KBM-7 (cell line): ENCODE measurements around the gene ROCK2.

ENCODE experiments used
- DNase-seq: peaks from one replicate; pipeline ENCODE4 v3.0.0-alpha.2; 2015
- in situ Hi-C: fragments of 300-500 bp; cut with MboI; formaldehyde crosslinking; loops from 2 replicates; pipeline ENCODE4 v1.14.3; 2020; ENCODE audit warnings: low sequenced_read_pairs, low pct_unique_long_range_greater_than_20kb, mixed read lengths

ROCK2 gene

GRCh38 chr2:11344342-11344955, at the start of gene ROCK2:
TSS of gene ROCK2 (minus strand) at chr2:11344636. CDS start at chr2:11344136, 500 bp downstream.
- DNase-seq = peak; percentile 77
- in situ Hi-C loops = no loop called here

- no peak for DNase-seq
- in situ Hi-C loops = no loop called here
Observed at GRCh38 chr2:11393711-11394236, 49.3 kb upstream of the ROCK2 start.

- no peak for DNase-seq
- in situ Hi-C loops = no loop called here
Observed at GRCh38 chr2:11391942-11392266, 47.5 kb upstream of the ROCK2 start.

- in situ Hi-C loops = no loop called here
- no peak for DNase-seq
Observed at GRCh38 chr2:11390399-11390658, 45.9 kb upstream of the ROCK2 start.

- in situ Hi-C loops = no loop called here
- DNase-seq = no peak
Observed at GRCh38 chr2:11389551-11390398, 45.3 kb upstream of the ROCK2 start.

- DNase-seq = no peak
- in situ Hi-C loops = no loop called here
Observed at GRCh38 chr2:11389052-11389420, 44.6 kb upstream of the ROCK2 start.

- in situ Hi-C loops = no loop called here
- DNase-seq = no peak
Observed at GRCh38 chr2:11388262-11389051, 44.0 kb upstream of the ROCK2 start.

- no peak for DNase-seq
- in situ Hi-C loops = no loop called here
Observed at GRCh38 chr2:11387843-11388242, 43.4 kb upstream of the ROCK2 start.

GRCh38 chr2:11387100-11387390, 42.6 kb upstream of the ROCK2 start:
- in situ Hi-C loops = no loop called here
- peak; percentile 42 for DNase-seq

GRCh38 chr2:11385847-11386246, 41.4 kb upstream of the ROCK2 start:
- in situ Hi-C loops = no loop called here
- DNase-seq = no peak

GRCh38 chr2:11385216-11385615, 40.8 kb upstream of the ROCK2 start:
- in situ Hi-C loops = no loop called here
- no peak for DNase-seq

GRCh38 chr2:11379558-11379957, 35.1 kb upstream of the ROCK2 start:
- in situ Hi-C loops = no loop called here
- no peak for DNase-seq

- in situ Hi-C loops = no loop called here
- no peak for DNase-seq
Observed at GRCh38 chr2:11377928-11378545, 33.6 kb upstream of the ROCK2 start.

GRCh38 chr2:11376071-11376470, 31.6 kb upstream of the ROCK2 start:
- in situ Hi-C loops = no loop called here
- DNase-seq = no peak

- DNase-seq = no peak
- in situ Hi-C loops = no loop called here
Observed at GRCh38 chr2:11375689-11376027, 31.2 kb upstream of the ROCK2 start.

GRCh38 chr2:11375025-11375688, 30.7 kb upstream of the ROCK2 start:
- in situ Hi-C loops = no loop called here
- no peak for DNase-seq

- in situ Hi-C loops = no loop called here
Observed at GRCh38 chr2:11373096-11373495, 28.7 kb upstream of the ROCK2 start.

GRCh38 chr2:11371092-11371937, 26.9 kb upstream of the ROCK2 start:
- no peak for DNase-seq
- in situ Hi-C loops = no loop called here

More at GRCh38 chr2:11373096-11373495, 28.7 kb upstream of the ROCK2 start:
- DNase-seq = no peak
